C4-2B (cell line): ENCODE measurements around the gene SIGLEC1.

Experiments
- CTCF ChIP-seq: fragments of 450-650 bp; conservative IDR thresholded peaks from 2 replicates; pipeline ENCODE4 v1.5.1; 2017; ENCODE audit warnings: mild to moderate bottlenecking
- ZFX ChIP-seq: fragments of 450-650 bp; IDR thresholded peaks from 2 replicates; pipeline ENCODE4 v1.6.1; 2017

- TF ChIP-seq CTCF, result no peak
- TF ChIP-seq ZFX, result no peak
Measured at GRCh38 chr20:3702611-3703391, 9.6 kb downstream of the SIGLEC1 start.
